C4-2B (cell line): Measurements from ENCODE around the gene KIF15.

Experiments
- ZFX ChIP-seq: fragments of 450-650 bp; IDR thresholded peaks from 2 replicates; pipeline ENCODE4 v1.6.1; 2017
- TF ChIP-seq, protein P1 (sequence below): fragments of 450-650 bp; conservative IDR thresholded peaks from 2 replicates; pipeline ENCODE4 v1.5.1; 2017; ENCODE audit warnings: mild to moderate bottlenecking

DNA sequence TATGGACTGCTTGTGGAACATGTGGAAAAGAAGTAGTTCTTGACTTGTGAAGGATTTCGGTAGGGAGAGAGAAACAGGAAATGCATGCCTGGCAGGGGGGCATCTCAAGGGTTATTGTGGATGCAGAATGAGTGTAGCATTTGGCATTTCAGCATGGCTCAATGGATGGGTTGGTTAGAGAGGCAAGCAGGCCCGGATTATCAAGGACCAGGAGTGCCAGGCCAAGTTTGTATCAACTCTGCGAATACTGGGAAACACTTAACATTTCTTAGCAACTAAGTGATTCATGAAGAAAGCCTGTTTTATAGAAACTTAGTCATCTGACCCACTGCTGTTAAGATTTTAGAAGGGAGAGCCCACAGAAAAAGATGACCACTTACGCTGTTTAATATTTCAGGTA lies 33.6 kb downstream of the KIF15 start:
- TF ChIP-seq, protein P1, sequence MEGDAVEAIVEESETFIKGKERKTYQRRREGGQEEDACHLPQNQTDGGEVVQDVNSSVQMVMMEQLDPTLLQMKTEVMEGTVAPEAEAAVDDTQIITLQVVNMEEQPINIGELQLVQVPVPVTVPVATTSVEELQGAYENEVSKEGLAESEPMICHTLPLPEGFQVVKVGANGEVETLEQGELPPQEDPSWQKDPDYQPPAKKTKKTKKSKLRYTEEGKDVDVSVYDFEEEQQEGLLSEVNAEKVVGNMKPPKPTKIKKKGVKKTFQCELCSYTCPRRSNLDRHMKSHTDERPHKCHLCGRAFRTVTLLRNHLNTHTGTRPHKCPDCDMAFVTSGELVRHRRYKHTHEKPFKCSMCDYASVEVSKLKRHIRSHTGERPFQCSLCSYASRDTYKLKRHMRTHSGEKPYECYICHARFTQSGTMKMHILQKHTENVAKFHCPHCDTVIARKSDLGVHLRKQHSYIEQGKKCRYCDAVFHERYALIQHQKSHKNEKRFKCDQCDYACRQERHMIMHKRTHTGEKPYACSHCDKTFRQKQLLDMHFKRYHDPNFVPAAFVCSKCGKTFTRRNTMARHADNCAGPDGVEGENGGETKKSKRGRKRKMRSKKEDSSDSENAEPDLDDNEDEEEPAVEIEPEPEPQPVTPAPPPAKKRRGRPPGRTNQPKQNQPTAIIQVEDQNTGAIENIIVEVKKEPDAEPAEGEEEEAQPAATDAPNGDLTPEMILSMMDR, result no peak
- TF ChIP-seq ZFX, result no peak
